Right lobe of liver (tissue), 4 donors: ENCODE results near the gene TPST1.

Source experiments
- POLR2A ChIP-seq: fragments of 450-650 bp; IDR thresholded peaks from one replicate; pipeline ENCODE4 v1.6.1; 2017; ENCODE audit warnings: antibody characterized with exemption, mild to moderate bottlenecking
- TF ChIP-seq, protein P1 (sequence below), 4 donors: fragments of 200-600 bp in 3 of 4; fragments of 450-650 bp in 1 of 4; IDR thresholded peaks; one replicate each; pipeline versions ENCODE4 v1.5.1 to v1.8.0; 2016 to 2022; ENCODE audit warnings: antibody characterized with exemption in 4 of 4, mild to moderate bottlenecking in 2 of 4
- donor health status: DM: no; HTN: no; CAD: no.
- donor health status: DM: no; HTN: no; CAD: no.
- donor health status: DM: no; HTN: yes; CAD: no.

DNA sequence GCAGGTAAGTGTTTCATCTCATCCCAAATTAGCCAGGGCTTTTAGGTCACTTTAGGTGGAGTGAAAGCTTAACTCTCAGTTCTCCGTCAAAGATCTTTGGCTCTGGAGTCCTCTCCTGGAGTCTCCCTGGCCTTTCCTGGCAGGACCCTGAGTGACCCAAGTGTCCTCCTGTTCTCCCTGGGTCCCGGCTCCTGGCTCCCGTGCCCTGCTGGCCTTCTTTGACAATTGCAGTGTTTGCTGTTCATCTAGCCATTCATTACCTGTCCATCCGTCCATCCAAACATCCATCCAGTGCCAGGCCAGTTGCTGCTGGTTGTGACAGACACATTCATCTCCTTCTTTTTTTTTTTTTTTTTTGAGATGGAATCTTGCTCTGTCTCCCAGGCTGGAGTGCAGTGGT lies 6.2 kb upstream of the TPST1 start:
- TF ChIP-seq, protein P1, sequence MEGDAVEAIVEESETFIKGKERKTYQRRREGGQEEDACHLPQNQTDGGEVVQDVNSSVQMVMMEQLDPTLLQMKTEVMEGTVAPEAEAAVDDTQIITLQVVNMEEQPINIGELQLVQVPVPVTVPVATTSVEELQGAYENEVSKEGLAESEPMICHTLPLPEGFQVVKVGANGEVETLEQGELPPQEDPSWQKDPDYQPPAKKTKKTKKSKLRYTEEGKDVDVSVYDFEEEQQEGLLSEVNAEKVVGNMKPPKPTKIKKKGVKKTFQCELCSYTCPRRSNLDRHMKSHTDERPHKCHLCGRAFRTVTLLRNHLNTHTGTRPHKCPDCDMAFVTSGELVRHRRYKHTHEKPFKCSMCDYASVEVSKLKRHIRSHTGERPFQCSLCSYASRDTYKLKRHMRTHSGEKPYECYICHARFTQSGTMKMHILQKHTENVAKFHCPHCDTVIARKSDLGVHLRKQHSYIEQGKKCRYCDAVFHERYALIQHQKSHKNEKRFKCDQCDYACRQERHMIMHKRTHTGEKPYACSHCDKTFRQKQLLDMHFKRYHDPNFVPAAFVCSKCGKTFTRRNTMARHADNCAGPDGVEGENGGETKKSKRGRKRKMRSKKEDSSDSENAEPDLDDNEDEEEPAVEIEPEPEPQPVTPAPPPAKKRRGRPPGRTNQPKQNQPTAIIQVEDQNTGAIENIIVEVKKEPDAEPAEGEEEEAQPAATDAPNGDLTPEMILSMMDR (IDR thresholded peaks at IDR 0.05), result no peak
- TF ChIP-seq POLR2A, result no peak
